Activated CD8-positive, alpha-beta memory T cell treated with anti-CD3 and anti-CD28 coated beads, Interleukin-2, amount 50 U/mL, for 1 hour (primary cell): ENCODE data around the gene FOXL3.

Experiments
- DNase-seq: peaks from one replicate; pipeline ENCODE4 v3.0.0-alpha.2; 2020; ENCODE audit errors: extremely low read depth

Gene FOXL3

GRCh38 chr7:338295-339061 is 48.5 kb downstream of the FOXL3 start:
- DNase-seq: no peak

- no peak for DNase-seq
Observed at GRCh38 chr7:339062-339342, 49.0 kb downstream of the FOXL3 start.

DNA sequence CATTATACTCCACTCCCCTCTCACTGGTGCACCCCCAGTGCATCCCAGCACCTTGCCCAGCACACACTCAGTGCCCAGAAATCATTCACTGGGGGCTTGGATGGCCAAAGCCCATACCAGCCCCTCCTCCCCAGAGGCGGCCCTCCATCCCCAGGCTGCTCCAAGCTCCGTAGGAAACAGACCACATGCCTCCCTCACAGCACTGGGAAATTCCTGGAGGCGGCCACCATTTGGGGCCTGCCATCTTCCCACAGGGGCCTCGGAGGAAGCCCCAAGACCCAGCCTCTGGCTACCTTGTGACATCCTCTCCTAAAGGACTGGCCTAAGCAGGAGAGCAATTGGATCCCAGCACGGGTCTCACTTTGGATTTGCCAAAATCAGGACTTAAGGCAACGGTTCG is 49.7 kb downstream of the FOXL3 start:
- no peak for DNase-seq

GRCh38 chr7:340200-340937 is 50.4 kb downstream of the FOXL3 start:
- no peak for DNase-seq
